Measurements from ENCODE around the gene LYRM7.

DNA sequence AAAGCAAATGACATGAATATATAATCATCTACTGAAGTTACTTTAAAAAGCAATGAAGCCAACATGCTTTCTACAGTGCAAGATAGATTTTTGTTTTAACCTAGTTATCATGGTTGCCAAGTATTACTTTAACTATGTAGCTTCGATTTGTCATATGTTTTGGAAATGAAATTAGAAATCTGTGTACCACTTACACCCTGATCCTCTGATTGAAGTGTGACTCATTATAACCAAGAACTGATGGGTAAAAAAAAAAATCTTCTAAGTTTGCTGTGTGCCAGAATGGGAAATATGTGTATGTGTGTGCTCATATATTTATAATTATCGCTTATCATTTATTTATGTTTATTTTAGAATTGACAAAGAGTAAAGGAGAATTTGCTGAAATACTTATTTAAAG, 84.0 kb downstream of the LYRM7 start:
- no peak for TF ChIP-seq POLR2A (IDR thresholded peaks at IDR 0.05; ENCODE audit: low read depth, low read length)
- TF ChIP-seq POLR2AphosphoS5 (IDR thresholded peaks at IDR 0.05; ENCODE audit: low read depth, low read length): no peak
- no peak for TF ChIP-seq TAF1 (IDR thresholded peaks at IDR 0.05; ENCODE audit: low read depth, low read length)
- TF ChIP-seq POU2F2 (IDR thresholded peaks at IDR 0.05; ENCODE audit: low read depth, low read length): no peak

All from GM12891 (cell line).